ENCODE data around the gene ELAC1.
"Not testable (repeated sequence)": the region's sequence is repeated elsewhere in the genome, so short reads cannot be mapped to it uniquely, and the experiment has no call there.

Gene ELAC1

DNA sequence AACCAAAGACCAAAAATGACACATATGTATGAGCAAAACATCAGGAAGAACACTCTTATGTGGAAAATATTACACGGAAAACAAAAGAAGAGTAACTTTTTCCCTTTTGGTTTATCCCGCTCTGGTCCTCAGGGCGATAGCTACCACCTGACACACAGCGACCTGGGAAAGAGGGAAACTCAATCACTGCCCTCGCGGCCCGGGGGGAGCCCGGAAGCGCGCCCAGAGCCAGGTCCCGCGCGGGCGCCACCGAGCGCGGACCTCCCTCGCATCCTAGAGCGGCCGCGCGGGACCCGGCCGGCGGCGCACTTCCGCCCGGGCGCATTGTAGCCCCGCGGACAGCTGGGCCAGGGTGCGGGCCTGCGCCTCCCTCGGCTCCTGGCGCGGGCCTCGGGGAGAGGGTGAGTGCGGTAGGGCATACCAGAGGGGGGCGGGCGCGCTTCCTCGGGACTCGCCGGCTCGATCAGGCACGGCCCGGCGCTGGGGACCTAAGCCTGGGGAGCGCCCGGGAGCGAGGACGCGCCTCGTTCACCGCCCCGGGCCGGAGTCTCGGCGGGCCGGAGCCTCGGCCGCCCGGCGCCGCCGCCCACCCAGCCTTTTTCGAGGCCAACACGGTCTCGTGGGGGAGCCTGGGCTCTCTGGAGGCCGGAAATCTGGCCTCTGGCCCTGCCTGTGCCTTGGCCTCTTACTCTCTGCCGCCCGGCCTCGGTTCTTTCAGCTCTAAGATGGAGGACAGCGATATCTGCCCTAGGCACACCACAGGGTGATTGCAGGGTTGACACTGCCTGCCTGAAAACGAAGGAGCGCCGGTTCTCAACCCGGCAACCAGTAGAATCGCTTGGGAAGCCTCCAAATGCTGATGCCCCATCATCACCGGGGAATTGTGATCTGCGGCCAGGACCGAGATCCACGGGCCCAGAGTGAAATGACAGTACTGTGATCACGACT lies at the start of gene ELAC1:
TSS of gene ELAC1 (plus strand) at position 327 of the 948 bp plus-strand sequence. CDS start 6,365 bp downstream, outside the sequence.
- DNase-seq, result peak; percentile 43

- no peak for DNase-seq
Measured at GRCh38 chr18:50918153-50918552, 49.7 kb upstream of the ELAC1 start.

DNA sequence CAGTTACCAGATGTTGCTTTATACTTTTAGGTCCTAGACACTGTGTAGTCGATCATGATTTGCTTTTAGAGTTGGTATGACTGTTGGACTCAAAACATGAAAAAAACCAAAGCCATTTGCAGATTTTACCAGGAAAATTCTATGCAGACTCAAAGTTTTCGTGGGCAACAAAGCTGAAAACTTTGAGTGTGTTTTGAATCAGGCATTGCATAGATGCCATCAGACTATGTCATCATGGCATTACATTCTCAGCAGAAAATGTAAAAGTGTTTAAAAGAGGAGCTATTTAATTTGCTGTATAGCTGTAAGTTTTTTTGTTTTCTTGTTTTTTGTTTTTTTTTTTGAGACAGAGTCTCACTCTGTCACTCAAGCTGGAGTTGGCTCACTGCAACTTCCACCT lies 43.5 kb upstream of the ELAC1 start:
- no peak for DNase-seq

- DNase-seq, result no peak
Measured at GRCh38 chr18:50926521-50926920, 41.3 kb upstream of the ELAC1 start.

DNA sequence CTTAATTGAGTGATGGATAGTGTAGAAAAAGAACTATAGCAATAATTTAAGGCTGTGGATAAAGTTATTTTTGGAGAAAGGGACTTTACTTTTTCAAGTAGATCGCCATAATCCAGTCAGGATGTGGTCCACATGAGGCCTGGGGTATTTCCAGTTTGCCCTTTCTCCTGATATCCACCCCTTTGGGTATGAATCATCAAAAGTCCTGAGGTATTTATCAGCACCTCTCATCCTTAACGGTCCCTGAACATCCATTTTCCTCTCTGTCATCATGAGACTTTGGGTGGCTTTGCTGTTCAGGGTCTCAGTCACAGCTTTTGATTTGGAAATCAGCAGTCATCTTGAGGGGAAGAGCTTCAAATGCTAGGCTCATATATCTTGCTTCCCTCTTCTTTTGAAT lies 39.3 kb upstream of the ELAC1 start:
- DNase-seq, result no peak

- no peak for DNase-seq
Measured at GRCh38 chr18:50933684-50934083, 34.2 kb upstream of the ELAC1 start.

GRCh38 chr18:50934545-50935211 lies 33.2 kb upstream of the ELAC1 start:
- no peak for DNase-seq

DNA sequence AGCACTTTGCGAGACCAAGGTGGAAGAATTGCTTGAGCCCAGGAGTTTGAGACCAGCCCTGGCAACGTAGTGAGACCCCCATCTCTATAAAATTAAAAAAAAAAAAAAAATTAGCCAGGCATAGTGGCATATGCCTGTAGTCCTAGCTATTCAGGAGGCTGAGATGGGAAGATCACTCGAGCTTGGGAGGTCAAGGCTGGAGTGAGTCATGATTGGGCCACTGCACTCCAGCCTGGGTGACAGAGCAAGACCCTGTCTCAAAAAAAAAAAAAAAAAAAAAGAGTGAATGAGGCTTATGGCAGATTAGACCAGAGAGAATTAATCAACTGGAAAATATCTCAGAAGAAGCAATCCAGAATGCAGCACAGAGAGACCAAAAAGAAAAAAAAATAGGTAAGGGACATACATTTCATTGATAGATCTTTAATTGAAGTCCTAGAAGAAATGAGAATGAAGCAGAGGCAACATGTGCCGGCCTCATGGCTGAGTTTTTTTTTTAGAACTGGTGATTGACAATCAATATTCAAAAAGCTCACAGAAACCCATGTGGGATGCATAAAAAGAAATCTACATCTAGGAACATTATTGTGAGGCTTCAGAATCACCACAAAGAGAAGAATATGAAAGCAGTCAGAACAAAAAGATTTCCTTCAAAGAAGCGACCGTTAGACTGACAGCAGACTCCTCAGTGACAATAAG lies 32.2 kb upstream of the ELAC1 start:
- no peak for DNase-seq

- no peak for DNase-seq
Measured at GRCh38 chr18:50937183-50937582, 30.7 kb upstream of the ELAC1 start.

GRCh38 chr18:50938912-50939311 lies 28.9 kb upstream of the ELAC1 start:
- no peak for DNase-seq

GRCh38 chr18:50944245-50944932 lies 23.5 kb upstream of the ELAC1 start:
- DNase-seq, result no peak

- not testable (repeated sequence) for DNase-seq
Measured at GRCh38 chr18:50945918-50946317, 21.9 kb upstream of the ELAC1 start.

- no peak for DNase-seq
Measured at GRCh38 chr18:50947899-50948298, 19.9 kb upstream of the ELAC1 start.

DNA sequence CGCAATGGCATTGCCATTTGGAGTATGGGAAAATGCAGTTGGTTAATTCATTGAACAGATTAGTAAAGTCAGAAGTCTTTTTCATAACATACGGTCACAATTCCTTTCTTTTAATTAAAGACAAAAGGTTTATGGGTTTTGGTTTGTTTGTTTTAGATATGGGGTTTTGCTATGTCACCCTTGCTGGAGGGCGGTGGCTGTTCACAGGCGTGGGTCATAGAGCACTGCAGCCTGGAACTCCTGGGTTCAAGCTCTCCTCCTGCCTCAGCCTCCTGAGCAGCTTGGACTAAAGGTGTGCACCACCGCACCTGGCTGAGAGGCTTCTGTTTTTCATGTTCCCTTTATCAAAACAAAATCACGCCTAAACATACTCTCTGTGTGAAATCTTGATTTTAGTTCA lies 18.7 kb upstream of the ELAC1 start:
- no peak for DNase-seq

- DNase-seq, result no peak
Measured at GRCh38 chr18:50950626-50951025, 17.2 kb upstream of the ELAC1 start.

DNA sequence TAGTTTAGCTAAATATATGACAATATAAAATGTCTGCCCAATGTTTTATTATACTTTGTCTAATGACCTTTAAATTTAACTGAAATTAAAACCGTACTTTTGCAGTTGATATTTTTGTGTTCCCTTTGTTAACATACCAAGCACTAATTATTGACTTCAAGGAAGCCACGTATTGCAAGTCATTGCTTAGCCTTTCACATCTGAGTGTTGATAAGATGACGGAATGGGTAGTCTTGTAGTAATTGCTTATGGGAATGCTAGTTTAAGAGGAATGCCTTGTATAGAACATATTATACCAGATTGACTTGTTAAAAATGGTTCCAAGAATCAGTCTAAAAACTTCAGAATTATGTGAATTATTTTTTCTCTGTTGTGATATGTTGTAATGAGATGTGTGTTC lies 14.0 kb upstream of the ELAC1 start:
- DNase-seq, result no peak

DNA sequence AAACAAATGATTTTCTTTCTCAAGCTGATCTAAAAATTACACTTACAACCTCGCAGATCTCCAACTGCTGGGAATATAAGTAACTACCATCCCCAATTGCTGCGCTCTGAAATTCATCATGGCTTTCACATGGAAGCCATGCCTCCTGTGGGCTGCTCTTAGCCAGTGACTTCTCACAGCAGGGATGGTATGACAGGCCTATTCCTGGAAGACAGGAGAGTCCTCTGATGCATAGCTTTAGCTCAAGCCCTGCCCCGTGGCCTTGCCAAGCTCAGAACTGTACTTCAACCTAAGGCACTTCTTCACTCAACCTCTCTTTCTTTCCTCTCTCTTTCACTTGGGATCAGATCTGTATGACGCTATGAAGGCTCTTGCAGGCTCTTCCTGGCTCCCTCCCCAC lies 12.6 kb upstream of the ELAC1 start:
- no peak for DNase-seq

DNA sequence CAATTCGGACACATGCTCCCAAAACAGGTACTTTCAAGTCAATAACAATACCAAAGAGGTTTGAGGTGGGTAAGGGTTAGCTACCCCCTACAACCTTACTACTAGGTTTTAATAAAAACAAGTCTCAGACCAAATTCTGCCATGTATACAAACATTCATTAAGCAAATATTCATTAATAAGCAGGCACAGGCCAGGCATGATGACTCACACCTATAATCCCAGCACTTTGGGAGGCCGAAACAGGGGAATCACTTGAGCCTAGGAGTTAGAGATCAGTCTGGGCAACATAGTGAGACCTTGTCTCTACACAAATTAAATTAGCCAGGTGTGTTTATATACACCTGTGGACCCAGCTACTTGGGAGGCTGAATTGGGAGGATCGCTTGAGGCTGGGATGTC lies 11.7 kb upstream of the ELAC1 start:
- no peak for DNase-seq

DNA sequence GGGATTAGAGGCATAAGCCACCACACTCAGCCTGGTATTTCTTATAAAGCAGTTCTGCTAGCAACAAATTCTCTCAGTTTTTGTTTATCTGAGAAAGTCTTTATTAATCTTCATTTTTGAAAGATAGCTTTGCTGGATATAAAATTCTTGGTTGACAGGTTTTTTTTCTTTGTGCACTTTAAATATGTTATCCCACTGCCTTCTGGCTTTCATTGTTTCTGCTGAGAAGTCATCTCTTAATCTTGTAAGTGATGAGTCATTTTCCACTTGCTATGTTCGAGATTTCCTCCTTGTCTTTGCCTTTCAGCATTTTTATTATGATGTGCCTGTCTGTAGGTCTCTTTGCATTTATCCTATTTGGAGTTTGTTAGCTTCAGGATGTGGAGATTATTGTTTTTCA lies 5.9 kb upstream of the ELAC1 start:
- no peak for DNase-seq

GRCh38 chr18:50969448-50969847 lies 1.6 kb downstream of the ELAC1 start:
- no peak for DNase-seq

DNA sequence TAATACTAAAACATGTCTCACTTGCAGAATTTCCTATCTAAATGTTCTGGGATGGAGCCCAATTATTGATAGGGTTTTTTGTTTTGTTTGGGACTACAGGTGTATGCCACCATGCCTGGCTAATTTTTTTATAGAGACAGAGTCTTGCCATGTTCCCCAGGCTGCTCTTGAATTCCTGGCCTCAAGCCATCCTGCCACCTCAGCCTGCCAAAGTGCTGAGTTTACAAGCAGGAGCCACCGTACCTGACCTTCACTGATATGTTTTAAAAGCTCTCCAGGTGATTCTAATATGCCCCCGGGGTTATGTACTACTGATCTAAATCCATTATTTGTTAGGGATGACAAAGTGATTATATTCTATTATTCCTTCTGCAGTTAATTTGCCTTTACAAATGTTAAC lies 2.2 kb downstream of the ELAC1 start:
- DNase-seq, result no peak

- not testable (repeated sequence) for DNase-seq
Measured at GRCh38 chr18:50972404-50972803, 4.6 kb downstream of the ELAC1 start.
